Measurements from ENCODE around the gene DCST2. TPM values are rescaled to one million over a fixed set of nuclear protein-coding genes. Genes with fewer than 3 reads are reported as not detected.

DCST2 gene
- total and polyA plus RNA-seq, 9 of the 15 experiments (the other 6 are each of a cell fraction or from before 2014, with no cell fraction given): 0.09 to 0.49 (median 0.11) TPM; not detected in 3

GRCh38 chr1:155004352-155005075, 29.1 kb downstream of the DCST2 start (continued):
- TF ChIP-seq TRIM25 (IDR thresholded peaks at IDR 0.05; ENCODE audit: borderline replicate concordance) (no peak), IRF2 (CRISPR knock-in tag; IDR thresholded peaks at IDR 0.05) (no peak), ZNF175 (CRISPR knock-in tag; IDR thresholded peaks at IDR 0.05; ENCODE audit: low read depth) (peak; percentile 64; the same call in 1 of the 2 replicates), STAT5B (CRISPR knock-in tag; IDR thresholded peaks at IDR 0.05) (no peak), GMEB1 (CRISPR knock-in tag; IDR thresholded peaks at IDR 0.05) (no peak), TAL1 (IDR thresholded peaks at IDR 0.05) (no peak), MYBL2 (IDR thresholded peaks at IDR 0.05; ENCODE audit: low read depth) (no peak), MYBL2 (CRISPR knock-in tag; IDR thresholded peaks at IDR 0.05; ENCODE audit: borderline replicate concordance) (no peak), AFF4 (CRISPR knock-in tag; IDR thresholded peaks at IDR 0.05) (no peak), NCOR1 (IDR thresholded peaks at IDR 0.05) (no peak), SAP30 (IDR thresholded peaks at IDR 0.05; ENCODE audit: borderline replicate concordance, insufficient read depth, low read depth, low read length, poor library complexity, severe bottlenecking) (no peak), E2F4 (CRISPR knock-in tag; IDR thresholded peaks at IDR 0.05; ENCODE audit: low read depth) (no peak), HEY1 (CRISPR knock-in tag; IDR thresholded peaks at IDR 0.05; ENCODE audit: borderline replicate concordance) (no peak), ZFP36 (IDR thresholded peaks at IDR 0.05; ENCODE audit: low read depth, low read length, partially characterized antibody) (no peak), MCM5 (IDR thresholded peaks at IDR 0.05; ENCODE audit: low read depth) (no peak), ZNF785 (CRISPR knock-in tag; IDR thresholded peaks at IDR 0.05) (no peak), PRMT5 (CRISPR knock-in tag; IDR thresholded peaks at IDR 0.05) (no peak), THRAP3 (IDR thresholded peaks at IDR 0.05; ENCODE audit: borderline replicate concordance) (no peak), TEAD1 (CRISPR knock-in tag; IDR thresholded peaks at IDR 0.05) (no peak), TAF15 (IDR thresholded peaks at IDR 0.05; ENCODE audit: low read depth, low read length) (no peak)

Data from K562 (cell line).